ENCODE results near the gene PKP3.

PKP3 gene

DNA sequence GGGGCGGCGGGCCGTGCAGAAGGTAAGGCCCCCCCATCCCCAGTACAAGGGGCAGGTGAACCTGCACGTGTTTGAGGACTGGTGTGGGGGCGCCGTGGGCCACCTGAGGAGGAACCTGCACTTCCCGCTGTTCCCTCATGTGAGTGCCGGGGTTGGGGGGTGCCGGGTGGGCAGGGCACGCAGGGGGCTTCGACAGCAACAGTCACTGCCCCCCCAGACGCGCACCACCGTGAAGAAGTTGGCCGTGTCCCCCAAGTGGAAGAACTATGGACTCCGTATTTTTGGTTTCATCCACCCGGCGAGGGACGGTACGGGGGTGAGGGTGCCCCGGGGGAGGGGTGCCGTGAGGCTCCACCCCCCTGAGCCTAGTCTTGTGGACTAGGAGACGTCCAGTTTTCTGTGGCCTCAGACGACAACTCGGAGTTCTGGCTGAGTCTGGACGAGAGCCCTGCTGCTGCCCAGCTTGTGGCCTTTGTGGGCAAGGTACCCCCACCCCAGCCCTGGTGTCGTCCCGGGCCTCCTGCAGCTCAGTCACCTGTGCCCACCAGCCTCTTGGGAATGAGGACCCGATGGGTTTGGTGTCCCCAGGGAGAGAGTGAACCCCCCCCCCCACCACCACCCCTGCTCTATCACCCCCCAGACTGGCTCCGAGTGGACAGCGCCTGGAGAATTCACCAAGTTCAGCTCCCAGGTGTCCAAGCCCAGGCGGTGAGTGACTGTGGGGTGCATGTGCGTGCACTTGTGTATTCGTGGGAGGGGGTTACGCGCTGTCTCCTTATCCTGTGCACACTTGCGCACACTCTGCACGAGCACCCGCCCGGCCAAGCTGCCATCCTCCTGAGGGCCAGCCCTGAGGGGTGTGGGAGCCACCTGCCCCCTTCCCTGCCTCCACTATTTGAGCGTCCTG is 20.9 kb upstream of the PKP3 start:
- TF ChIP-seq, protein P1, sequence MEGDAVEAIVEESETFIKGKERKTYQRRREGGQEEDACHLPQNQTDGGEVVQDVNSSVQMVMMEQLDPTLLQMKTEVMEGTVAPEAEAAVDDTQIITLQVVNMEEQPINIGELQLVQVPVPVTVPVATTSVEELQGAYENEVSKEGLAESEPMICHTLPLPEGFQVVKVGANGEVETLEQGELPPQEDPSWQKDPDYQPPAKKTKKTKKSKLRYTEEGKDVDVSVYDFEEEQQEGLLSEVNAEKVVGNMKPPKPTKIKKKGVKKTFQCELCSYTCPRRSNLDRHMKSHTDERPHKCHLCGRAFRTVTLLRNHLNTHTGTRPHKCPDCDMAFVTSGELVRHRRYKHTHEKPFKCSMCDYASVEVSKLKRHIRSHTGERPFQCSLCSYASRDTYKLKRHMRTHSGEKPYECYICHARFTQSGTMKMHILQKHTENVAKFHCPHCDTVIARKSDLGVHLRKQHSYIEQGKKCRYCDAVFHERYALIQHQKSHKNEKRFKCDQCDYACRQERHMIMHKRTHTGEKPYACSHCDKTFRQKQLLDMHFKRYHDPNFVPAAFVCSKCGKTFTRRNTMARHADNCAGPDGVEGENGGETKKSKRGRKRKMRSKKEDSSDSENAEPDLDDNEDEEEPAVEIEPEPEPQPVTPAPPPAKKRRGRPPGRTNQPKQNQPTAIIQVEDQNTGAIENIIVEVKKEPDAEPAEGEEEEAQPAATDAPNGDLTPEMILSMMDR (conservative IDR thresholded peaks at IDR 0.05): no peak

GRCh38 chr11:373716-374551 is 20.1 kb upstream of the PKP3 start:
- TF ChIP-seq, protein P1 (conservative IDR thresholded peaks at IDR 0.05): no peak

More for the DNA sequence above, 20.9 kb upstream of the PKP3 start:
- no peak overlapping the region for H3K27ac ChIP-seq

DNA sequence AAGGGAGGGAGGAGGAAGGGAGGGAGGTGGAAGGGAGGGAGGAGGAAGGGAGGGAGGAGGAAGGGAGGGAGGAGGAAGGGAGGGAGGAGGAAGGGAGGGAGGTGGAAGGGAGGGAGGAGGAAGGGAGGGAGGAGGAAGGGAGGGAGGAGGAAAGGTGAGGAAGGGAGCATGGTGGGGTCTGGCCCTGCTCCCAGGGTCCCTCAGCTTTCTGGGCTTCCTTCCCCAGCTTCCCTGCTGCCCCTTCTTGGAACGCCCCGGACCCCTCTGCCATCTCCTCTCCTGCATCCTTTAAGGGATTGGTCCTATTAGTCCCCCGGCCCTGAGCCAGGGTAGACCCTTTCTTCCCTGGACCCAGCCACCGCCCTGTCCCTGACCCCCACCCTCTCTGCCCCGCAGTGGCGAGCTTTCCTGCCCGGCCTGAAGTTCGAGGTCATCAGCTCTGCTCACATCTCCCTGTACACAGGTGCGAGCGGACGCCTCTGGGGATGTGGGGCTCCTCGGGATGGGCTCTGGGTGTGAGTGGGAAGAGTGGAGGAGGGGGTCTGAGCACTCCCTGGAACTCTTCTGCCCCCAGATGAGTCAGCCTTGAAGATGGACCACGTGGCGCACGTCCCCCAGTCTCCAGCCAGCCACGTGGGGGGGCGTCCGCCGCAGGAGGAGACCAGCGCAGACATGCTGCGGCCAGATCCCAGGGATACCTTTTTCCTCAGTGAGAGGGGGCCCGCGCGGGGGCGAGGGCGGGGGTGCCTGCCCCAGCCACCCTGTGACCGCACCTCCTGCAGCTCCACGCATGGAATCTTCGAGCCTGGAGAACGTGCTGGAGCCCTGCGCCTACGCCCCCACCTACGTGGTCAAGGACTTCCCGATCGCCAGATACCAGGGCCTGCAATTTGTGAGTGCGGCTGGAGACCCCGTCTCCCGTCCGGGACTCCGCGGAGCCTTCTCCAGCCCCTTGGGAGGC is 18.7 kb upstream of the PKP3 start:
- no peak overlapping the region for H3K27ac ChIP-seq
- TF ChIP-seq, protein P1 (conservative IDR thresholded peaks at IDR 0.05): no peak

More at GRCh38 chr11:373716-374551, 20.1 kb upstream of the PKP3 start:
- no peak overlapping the region for H3K27ac ChIP-seq

DNA sequence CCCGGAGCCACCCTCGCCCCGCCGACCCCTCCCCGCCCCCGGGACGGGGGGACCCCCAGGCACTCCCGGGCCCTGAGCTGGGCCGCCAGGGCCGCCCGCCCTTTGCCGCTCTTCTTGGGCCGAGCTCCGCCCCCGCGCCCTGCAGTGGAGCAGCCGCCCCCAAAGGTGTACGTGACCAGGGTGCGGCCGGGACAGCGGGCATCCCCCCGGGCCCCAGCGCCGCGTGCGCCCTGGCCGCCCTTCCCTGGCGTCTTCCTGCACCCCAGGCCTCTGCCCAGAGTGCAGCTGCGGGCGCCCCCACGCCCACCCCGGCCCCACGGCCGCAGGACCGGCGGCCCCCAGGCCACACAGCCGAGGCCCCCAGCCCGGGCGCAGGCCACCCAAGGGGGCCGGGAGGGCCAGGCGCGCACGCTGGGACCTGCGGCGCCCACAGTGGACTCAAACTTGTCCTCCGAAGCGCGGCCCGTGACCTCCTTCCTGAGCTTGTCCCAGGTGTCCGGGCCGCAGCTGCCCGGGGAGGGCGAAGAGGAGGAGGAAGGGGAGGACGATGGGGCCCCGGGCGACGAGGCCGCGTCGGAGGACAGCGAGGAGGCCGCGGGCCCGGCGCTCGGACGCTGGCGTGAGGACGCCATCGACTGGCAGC is 17.4 kb upstream of the PKP3 start:
- TF ChIP-seq, protein P1 (conservative IDR thresholded peaks at IDR 0.05): no peak
- no peak overlapping the region for H3K27ac ChIP-seq

DNA sequence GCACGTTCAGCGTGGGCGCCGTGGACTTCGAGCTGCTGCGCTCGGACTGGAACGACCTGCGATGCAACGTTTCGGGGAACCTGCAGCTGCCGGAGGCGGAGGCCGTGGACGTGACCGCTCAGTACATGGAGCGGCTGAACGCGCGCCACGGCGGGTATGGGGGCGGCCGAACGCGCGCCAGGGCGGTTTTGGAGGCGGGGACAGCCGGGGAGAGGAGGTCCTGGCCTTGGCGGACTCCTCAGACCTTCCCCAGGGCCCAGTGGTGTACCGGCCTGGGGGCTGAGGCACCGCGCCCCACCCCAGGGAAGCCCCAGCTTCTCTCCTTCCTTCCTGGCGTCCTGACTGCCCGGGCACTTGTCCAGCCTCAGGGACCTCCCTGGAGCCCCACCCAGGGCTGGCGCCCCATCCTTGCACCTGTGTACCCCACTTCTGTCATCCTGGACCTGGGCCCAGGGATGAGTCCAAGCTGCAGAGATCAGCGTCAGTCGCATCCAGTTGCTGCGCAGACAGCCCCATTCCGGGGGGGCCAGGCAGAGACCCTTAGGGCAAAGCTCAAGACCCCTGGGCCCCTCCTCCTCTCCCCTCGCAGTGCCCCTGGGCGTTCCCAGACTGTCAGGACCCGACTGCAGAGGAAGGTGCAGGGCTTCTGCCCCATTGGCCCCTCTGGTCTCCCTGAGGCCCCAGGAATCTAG is 16.7 kb upstream of the PKP3 start:
- TF ChIP-seq, protein P1 (conservative IDR thresholded peaks at IDR 0.05): no peak
- no peak overlapping the region for H3K27ac ChIP-seq

DNA sequence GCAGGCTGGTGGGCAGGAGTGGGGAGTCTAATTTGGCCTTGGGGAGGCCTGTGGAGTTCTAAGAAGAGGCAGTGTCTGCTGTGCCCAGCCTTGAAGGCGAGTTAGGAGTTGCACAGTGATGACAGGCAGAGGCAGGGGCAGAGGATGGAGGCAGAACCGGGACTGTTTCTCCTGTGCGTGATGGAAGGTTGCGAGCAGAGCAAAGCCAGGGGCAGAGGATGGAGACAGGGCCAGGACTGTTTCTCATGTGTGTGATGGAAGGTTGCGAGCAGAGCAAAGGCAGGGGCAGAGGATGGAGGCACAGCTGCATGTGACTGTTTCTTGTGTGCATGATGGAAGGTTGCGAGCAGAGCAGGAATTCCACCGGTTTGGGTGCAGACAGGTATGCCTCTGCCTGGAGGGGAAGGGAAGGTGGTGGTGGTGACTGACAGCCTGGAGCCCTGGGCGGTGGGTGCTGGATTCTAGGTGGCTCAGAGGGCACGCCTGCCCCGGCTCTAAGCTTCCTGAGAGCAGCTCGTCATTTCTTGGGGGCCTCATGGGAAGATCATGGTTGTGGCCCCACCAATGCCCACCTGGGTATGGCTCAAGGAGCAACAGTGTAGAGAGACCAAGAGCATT is 16.0 kb upstream of the PKP3 start:
- TF ChIP-seq, protein P1 (conservative IDR thresholded peaks at IDR 0.05): no peak

More for the DNA sequence above, 16.0 kb upstream of the PKP3 start:
- no peak overlapping the region for H3K27ac ChIP-seq

Data from VCaP (cell line).